ENCODE measurements around the gene GPANK1.

The GPANK1 gene

DNA sequence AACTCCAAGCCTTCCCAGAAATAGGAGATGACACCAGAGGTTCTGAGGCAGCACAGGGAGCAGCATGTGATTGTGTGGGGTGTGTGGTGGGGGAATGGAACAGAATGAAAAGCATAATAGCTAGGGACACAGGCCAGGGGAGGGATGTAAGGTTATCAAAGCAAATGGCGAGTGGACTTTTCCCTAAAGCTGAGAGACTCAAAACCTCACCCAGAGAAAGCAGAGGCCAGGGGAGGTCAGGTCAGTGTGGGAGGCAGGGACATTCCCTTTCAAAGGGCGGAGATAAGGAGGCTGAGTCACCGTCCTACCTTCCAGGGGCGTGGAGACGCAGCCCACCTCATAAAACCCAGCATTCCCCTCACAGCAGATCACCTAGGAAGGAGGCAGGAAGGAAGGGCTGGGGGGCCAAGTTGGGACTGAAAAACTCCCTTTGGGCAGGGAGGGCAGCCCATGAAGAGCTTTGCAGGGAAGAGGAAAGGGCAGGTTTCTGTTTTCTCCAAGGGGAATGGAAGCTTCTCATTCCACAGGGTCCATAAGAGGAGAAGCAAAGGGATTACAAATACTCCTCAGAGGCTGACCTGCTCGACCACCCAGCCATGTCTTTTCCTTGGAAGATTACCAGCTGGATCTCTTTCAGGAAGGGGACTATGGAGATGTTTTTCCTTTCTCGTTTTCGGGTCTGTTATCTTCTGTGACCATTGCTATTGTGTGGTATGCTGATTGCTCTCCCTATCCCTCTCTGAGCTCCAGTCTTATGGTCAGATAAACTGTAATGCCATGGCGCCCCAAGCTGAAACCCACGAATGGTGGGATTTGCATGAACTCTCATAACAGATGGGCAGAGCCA is 25.7 kb upstream of the GPANK1 start:
- DNase-seq, result no peak

DNA sequence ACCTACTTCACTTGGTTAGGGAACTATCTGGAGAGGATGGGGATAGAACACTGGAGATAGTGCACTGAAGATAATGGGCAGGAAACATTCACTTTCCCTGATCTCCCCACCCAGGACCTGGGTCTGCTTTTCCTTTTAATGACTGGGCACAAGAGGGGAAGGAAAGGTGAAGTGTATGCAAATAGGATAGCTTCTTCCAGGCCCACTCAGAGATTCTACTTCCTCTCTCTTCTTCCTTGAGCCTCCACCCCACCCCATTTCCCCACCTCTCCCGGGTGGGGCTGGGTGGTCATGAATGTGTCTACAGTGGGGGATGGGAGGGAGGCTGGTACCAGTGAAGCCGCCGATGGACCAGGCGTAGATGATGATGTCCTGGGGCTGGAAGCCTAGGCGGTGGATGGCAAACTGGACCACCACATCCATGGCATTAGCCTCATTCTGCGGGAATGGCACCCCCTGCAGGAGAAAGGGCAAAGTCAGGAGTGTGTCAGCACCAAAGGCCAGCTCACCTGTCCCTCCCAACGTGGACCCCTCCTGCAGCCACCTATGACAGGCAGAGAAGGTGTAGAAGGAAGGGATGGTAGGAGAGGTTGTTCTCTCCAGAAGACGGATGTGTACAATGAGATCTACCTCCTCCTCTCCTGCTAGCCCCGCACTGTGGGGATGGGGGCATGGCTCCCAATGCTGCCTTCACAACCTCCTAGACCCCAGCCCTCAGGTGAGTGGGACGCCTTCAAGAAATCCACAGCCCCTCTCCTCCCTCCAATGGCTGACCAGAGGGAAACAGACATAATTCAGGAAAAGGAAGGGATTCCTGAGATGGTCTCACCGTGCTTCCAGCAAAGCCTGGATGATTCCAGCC is 24.7 kb upstream of the GPANK1 start:
- DNase-seq, result no peak

DNA sequence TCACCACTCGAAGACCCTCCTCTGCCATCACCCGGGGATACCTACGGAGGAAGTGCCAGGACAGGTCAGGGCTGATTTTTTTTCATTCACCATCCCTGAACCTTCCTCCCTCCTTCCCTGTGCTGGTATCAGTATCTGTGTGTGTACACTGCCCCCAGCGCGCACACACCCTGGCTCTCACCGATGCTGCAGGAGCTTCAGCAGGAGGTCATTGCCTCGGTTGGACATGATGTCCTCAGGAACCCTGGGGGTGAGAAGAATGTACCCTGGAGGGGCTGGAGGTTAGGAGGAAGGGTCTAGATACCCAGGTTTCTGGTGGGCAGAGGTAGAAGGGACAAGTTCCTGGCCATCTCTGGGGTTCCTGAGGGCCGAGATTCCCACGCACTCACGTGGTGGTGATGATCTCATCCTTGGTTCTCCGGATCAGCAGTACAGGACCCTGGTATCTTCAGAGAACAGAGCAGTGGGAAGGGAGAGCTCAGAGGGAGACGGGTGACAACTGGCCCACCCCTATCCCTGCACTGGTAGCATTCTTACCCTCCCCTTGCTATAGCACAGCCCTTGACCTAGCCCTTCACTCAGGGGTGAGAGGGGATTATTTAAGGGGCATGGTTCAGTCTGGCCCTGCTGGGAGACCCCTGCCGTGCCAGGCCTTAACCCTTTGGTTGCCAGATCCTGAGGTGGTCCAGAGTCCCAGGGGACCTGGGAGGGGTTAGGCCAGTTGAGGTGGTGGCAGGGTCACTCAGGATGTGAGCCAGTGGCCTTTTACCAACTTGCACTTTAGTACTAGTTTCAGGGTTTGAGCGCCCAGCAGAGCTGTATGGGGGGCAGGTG is 23.3 kb upstream of the GPANK1 start:
- no peak for DNase-seq

DNA sequence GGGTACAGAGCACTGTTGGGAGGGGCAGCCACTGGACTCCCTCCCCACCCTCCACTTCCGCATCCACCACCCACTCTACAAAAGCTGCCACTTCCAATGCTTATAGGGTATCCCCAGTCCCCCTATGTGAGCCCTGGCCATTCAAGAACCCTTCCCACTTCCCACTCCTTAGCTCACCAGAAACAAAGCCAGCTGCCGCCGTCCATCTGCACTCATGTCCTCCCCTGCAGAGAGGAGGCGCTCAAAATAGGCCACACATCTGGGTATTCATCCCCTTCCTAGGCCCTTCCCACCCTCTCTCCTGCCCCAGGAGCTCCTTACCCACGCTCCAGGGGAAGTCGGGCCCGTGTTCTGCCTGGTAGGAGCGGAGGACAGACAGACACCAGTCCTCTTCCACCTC is 22.5 kb upstream of the GPANK1 start:
- no peak for DNase-seq

DNA sequence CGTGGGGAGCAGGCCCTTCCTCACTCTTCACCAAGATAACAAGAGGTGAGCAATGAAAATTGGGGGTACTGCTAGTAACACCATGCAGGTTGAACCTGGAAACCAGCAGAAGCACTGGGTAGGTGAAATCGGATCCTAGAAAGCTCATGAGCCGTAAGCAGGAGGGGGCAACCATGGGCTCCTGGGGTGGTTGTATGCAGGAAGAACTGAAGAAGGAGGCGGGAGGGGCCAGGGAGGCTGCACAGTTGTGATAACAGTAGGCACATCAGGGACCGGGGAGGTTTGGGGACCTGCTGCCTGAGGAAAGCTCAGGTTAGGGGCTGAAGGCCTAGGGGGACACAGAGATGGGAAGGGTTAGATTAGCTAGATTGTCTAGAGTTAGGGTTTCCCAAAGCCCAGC is 21.7 kb upstream of the GPANK1 start:
- no peak for DNase-seq

DNA sequence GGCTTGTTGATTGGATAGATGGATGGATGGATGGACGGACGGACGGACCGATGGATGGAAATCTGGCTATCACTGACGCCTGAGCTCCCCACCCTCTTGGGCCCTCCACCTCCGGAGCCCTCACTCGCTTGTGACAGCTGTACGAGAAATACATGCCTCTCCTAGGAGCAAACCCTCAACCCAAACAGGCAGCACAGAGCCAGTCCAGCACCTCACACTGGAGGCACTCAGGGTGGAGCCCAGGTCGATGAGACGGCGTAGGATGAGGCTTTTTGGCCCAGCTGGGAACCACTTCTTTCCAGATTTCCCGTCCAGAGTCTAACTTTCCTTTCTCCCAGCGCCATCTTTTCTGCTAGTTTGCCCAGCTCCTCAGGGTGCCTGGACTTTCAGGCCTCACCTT is 18.8 kb upstream of the GPANK1 start:
- DNase-seq, result no peak

DNA sequence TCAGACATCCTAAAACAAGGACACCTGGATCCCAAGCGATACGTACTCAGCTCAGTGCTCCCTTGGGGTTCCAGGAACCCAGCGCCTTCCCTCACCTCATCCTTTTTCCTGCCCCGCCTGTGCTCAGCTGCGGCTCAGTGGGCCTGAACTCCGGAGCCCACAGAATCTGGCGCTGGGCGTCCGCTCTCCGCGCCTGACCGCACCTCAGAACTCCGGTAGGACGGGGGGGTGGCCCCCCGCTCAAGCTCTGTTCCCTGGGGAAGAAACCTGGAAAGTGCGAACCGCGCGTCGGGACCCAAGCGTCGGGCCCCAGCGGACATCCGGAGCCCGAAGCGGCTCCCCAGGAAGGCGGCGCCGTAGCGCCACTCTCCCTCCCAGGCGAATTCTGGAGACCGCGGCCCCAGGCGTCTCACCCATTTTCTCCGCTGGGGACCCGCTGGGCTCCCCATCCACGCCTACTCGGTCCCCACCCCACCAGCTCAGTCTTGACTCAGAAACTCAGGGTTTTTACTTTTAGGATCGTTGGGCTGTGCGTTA is 16.4 kb upstream of the GPANK1 start:
- peak; percentile 60 to 70 for DNase-seq

DNA sequence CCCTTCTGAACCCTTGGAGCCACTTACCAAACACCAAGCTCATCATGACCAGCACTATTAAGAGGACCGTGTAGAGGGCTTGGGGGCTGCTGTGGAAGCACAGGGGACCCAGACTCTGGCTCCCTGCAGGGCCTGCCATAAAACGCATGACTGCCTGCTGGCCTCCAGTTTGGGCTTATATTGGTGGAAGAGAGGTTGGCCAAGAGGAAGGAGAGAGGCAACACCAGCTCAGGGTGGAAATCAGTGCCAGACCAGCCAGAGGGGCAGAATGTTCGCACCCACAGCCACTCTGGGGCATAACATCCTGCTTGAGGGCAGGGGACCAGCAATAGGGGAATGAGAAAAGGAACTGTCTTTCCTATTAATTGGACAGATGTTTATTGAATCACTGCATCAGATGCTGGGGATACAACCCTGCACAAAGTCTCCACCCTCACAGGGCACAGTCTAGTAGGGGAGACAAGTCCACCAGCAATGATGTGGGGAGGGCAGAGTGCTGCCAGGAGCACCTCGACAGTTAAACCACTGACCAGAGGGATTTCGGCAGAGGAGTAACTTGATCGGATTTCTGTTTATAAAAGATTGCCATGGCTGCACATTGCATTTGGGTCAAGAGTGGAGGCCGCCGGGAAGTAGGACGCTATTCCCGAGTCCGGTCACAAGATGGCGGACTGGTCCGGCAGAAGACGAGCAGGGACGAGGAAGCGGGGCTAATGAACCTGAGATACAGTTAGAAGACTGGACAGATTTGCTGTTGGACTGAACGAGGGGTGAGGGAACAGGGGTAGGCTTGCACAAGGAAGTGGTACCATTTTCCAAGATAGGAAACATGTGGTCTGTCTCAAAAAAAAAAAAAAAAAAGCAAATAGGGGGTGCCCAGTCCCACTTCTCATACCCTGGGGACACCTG is 15.7 kb upstream of the GPANK1 start, which contains the start of gene LY6G5C:
TSS of gene LY6G5C (minus strand) at position 842 of the 909 bp plus-strand sequence. CDS start at position 148, 694 bp downstream.
- peak; percentile 76 to 80 for DNase-seq

DNA sequence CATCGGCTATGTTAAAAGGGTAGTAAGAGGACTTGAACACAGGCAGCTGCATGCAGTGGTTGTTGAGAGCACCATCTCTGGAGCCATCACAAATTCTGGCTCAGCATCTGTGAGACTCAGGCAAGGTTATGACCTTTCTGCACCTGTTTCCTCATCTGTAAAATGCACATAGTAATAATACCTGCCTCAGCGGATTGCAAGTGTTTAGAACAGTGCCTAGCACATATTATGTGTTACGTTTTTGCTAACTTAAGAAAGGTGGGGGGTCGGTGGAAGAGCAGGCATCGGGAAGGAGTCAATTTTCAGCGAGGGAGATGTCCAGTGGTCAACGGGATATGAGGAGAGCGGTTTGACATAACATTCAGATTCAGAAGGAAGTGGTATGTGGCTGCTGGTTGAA is 13.2 kb upstream of the GPANK1 start:
- no peak for DNase-seq

DNA sequence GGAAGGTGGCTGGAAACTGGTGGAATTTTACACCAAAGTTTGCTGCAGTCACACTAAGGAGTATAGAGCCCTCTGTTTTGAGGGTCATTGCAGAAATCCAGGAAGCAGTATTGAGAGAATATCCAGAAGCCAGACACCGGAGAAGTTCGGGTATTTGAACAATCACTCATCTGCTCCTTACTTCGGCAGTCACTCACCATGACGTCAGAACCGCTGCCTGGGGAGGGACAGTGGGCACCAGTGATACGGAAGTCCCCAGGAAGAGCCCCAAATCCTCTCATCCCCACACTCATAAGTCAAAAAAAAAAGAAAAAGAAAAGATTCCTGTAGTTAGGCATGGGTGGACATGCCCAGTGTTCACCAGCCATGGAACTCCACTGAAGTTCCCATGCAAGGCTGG is 12.1 kb upstream of the GPANK1 start:
- no peak for DNase-seq

DNA sequence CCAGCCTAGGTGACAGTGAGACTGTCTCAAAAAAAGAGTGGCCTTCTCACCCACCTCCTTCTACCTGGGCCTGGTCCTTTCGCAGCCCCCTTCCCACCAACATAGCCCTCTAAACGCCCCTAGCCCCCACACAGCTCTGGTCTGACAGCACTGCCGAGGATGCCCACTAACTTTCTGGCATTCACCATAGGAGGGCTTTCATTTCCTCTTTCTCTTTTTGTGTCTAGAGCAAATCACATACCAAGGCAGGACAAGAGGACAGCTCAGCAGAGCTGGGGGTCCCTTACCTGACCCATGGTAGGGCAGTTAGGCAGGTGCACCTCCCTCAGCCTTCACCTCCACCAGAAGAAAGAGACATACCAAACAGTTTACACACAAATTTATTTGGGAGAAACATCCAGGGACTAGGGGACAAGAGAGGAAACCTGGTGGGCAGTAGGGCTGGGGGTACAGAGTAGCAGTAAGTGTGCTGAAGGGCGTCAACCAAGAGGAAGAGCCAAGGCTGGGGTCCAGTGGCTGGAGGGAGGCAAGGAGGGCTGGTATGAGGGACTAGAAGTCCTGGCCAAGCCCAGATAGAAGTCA is 11.6 kb upstream of the GPANK1 start:
- no peak for DNase-seq

DNA sequence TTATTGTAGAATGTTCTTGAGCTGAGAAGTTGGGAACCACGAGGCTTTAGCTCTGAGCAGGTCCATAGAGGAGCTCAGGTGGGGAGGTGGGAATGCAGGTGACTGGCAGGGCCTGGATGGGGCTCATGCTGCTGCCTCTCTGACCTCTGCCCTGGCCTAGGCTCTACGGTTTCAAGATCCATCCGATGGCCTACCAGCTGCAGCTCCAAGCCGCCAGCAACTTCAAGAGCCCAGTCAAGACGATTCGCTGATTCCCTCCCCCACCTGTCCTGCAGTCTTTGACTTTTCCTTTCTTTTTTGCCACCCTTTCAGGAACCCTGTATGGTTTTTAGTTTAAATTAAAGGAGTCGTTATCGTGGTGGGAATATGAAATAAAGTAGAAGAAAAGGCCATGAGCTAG is 4.9 kb upstream of the GPANK1 start, which contains the start of gene LY6G5B:
TSS of gene LY6G5B (plus strand) at position 301 of the 400 bp plus-strand sequence. CDS start 975 bp downstream, outside the sequence.
- no peak for DNase-seq

DNA sequence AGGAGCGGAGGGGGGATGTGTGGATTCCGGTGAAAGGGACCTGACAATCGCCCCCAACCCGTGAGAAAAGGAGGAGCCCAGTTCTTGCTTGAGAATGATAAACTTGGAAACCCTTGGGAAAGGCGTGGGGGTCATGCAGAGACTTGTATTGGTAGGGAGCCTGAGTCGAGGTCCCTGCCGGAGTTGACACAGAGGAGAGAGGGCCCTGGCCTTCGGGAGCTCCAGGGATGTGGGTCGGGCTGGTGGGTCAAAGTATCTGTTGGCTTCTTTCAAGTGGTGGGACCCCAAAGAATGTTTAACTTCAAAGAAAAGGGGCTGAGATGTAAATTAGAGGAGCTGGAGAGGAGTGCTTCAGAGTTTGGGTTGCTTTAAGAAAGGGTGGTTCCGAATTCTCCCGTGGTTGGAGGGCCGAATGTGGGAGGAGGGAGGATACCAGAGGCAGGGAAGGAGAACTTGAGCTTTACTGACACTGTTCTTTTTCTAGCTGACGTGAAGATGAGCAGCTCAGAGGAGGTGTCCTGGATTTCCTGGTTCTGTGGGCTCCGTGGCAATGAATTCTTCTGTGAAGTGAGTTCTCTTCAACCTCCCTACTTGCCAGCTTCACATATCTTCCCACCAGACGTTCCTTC is 1.7 kb upstream of the GPANK1 start:
- no peak for DNase-seq

DNA sequence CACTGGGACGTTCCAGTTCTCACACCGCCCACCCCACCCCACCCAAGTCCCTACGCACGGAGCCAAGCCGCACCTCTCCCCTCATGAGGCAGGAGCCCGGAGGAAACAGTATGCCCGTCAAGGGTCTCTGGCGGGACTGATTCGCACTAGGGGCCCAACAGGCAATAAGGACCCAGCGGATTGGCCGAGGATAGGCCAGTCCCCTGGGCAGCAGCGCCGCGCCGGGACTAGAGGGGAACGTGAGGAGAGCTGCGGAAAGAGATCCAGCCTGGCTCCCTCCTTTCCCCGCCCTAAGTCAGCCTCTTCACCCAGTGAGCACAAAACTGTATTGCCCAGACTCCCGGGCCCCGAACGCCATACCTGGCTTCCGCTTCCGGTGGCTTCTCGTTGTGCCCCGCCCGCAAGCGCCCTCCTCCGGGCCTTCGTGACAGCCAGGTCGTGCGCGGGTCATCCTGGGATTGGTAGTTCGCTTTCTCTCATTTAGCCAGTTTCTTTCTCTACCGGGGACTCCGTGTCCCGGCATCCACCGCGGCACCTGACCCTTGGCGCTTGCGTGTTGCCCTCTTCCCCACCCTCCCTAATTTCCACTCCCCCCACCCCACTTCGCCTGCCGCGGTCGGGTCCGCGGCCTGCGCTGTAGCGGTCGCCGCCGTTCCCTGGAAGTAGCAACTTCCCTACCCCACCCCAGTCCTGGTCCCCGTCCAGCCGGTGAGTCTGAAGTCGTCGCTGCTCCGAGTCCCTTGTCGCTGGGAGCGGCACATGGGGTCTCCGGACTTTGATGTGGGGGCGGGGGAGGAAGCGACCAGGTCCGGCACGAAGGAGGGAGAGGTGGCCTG is 922 bp upstream of the GPANK1 start, which contains the start of gene CSNK2B:
TSS of gene CSNK2B (plus strand) at position 580 of the 836 bp plus-strand sequence. CDS start 752 bp downstream, outside the sequence.
- DNase-seq, result peak; percentile 98

DNA sequence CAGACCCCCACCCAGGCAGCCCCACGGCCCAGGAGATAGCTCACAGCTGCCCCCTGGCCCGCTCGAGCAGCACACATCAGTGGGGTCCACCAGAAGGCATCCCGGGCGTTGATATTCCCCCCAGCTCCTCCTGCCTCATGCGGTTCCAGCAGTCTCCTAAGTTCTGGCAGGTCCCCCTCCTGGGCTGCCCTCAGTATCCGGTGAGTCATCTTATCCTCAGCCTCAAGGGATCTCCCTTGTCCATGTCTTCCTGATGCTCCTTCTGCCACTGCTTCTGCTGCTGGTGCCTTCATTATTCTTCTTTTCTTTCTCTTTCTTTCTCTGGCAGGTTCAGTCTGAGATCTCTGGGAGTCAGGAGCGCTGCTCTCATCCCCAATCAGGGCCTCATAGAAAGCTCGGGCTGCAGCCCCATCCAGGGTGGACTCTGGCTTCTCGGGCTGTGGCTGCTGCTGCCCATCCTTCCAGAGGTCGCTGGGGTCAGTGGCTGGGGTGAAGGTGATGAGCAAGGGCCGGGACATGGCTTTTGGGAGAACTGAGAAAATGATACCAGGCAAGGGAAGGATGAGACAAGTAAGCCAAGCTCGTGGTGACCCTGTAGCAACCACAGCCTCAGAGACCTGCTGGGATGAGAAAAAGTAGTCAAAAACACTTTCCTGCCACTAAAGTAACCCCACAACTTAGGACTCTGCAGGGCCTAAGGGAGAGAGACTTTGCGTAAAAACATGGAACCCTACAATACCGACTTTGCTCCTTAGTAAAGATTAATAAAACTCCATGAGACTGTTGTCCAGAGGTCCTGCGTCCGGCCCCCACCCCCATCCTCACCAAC is 622 bp downstream of the GPANK1 start:
- peak in 1 of 2 experiments; percentile 33 for DNase-seq

DNA sequence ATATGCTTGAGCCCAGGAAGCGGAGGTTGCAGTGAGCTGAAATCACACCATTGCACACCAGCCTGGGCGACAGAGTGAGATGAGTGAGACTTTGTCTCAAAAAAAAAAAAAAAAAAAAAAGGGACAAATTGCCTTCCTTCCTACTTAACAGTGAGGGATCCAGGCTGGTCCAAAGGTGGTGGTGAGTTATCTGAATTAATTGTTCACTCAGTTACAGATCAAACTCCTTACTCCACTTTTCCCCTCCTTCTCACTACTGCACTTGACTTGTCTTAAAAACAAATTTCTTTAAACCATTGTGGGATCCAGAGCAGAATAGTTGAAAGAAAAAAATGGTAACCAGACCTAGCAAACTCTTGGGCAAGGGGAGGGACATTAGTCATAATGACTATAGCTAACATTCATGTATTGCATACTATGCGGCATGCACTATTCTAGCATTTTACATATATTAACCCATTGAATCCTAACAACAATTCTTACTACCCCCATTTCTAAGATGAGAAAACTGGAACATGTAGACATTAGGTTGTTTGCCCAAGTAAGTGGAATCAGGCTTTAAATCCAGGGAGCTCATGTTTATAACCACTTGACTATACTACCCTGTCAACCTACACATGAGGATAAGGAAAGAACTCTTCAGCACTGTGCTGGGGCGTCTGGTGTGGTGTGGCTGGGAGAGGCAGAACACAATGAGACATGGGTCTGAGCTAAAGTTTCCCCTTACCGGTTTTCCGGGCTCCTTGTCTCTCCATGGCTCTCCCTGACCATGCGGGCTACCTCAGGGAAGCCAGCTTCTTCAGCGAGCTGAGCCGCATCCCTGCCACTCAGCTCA is 1.5 kb downstream of the GPANK1 start:
- no peak for DNase-seq

DNA sequence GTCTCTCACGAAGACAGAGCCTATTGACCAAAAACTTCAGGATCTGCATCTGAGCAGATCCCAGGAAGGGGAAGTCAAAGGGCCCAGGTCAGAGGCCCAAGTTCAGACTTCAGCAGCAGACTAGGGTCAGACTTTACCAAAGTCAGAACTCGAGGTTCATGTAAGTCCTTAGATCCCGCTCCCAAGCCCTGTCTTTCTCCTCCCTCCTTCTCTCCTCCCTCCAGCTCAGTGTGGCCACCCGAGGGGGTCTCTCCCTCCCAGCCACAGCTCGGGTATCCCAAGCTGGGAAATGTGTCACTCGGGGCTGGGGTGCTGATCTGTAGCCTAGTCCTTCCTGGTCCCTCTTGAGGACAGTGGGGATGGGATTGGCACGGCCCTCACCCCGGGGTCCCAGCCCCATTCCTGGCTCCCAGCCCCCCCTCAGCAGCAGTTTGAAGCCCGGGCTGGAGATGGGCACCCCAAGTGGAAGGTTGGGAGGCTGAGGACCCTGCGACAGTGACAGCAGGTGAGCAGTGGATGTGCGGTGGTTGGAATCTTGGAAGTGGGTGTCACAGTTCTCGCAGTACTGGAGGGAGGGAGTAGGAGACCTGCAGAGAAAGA is 2.6 kb downstream of the GPANK1 start:
- no peak for DNase-seq
